Fibroblast of mammary gland (primary cell): ENCODE data around the gene KLHDC10.

ENCODE experiments used
- DNase-seq: peaks from one replicate; pipeline ENCODE4 v3.0.0-alpha.2; 2010; ENCODE audit warnings: low read depth
- H3K4me3 ChIP-seq: 2 replicates; pipeline ENCODE4 v1.5.1; 2011; ENCODE audit warnings: low read depth, mild to moderate bottlenecking, low read length, moderate library complexity; ENCODE audit not compliant: control insufficient read depth
- TF ChIP-seq, protein P1 (sequence below): conservative IDR thresholded peaks from 2 replicates; pipeline ENCODE4 v1.5.1; 2011; ENCODE audit warnings: low read depth, low read length, inconsistent platforms; ENCODE audit not compliant: control insufficient read depth, insufficient read depth

KLHDC10 gene, protein sequence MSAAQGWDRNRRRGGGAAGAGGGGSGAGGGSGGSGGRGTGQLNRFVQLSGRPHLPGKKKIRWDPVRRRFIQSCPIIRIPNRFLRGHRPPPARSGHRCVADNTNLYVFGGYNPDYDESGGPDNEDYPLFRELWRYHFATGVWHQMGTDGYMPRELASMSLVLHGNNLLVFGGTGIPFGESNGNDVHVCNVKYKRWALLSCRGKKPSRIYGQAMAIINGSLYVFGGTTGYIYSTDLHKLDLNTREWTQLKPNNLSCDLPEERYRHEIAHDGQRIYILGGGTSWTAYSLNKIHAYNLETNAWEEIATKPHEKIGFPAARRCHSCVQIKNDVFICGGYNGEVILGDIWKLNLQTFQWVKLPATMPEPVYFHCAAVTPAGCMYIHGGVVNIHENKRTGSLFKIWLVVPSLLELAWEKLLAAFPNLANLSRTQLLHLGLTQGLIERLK

DNA sequence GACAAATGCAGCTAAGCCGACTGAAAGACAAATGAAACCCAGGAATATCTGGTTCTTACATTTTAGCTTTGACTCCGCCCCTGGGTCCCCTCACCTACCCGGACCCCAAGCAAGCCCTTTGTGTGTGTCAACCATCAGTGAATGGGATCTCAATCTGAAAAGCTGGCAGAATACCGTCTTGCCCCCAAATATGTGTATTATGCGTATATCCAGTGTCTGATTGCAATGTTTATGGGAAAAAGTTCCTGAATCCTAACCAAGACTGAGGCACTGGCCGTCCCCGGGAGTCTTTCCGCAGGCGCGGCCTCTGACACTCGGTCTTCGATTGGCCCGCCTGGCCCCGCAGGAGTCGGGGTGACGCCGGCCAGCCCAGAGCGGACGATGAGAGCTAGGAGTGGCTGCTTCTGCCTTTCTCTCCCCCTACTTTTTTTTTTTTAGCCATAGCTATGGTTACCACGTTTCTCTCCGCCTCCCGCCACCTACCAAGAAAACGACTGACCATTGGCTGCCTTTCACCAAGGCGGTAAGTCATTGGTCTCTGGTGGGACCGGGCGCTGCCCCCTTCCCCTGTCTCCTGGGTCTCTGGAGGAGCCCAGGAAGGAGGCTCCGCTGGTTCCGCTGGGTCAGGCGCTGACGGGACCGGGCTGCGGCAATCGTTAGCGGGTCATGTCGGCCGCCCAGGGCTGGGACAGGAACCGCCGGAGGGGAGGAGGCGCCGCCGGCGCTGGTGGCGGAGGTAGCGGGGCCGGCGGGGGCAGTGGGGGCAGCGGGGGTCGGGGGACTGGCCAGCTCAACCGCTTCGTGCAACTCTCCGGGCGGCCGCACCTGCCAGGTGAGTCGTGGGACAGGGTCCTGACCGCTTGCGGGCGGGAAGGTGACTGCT is at the start of gene KLHDC10:
Gene KLHDC10, plus strand, starts transcription at position 557 of the 883 bp plus-strand sequence. Its CDS starts 110 bp downstream, at position 667.
- H3K4me3 ChIP-seq: peak within 1 kb of the TSS; percentile 75
- DNase-seq: peak; percentile 99
- TF ChIP-seq, protein P1, sequence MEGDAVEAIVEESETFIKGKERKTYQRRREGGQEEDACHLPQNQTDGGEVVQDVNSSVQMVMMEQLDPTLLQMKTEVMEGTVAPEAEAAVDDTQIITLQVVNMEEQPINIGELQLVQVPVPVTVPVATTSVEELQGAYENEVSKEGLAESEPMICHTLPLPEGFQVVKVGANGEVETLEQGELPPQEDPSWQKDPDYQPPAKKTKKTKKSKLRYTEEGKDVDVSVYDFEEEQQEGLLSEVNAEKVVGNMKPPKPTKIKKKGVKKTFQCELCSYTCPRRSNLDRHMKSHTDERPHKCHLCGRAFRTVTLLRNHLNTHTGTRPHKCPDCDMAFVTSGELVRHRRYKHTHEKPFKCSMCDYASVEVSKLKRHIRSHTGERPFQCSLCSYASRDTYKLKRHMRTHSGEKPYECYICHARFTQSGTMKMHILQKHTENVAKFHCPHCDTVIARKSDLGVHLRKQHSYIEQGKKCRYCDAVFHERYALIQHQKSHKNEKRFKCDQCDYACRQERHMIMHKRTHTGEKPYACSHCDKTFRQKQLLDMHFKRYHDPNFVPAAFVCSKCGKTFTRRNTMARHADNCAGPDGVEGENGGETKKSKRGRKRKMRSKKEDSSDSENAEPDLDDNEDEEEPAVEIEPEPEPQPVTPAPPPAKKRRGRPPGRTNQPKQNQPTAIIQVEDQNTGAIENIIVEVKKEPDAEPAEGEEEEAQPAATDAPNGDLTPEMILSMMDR: no peak

DNA sequence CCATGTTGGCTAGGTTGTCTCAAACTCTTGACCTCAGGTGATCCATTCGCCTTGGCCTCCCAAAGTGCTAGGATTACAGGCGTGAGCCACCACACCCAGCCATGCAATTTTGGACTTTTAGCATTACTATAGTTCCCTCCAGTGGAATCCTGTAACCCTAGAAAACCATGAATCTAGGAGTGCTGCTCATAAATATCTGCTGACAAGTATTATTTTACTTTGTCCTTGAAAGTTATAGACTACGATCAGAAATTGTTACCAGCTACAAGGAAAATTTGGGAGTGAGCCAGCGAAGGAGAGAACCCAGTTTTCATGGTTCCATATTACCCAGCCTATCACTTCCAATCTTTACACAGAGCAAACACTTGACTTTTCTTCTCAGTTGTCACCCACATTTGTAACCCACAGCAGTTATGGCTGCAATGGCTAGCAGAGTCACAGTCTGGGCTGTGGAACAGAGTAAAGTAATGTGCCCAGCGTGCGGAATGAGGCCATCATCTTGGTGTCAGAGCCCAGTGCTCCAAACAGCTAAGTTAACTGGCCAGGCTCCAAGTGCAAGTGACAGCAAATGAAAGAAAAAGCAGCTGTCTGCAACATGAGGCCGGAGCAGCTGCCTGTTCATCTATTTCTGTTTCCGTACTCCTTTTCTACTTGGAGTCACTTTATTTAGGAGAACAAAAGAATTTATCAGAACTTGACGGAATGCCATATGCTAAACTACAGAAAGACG is 49.1 kb upstream of the KLHDC10 start:
- TF ChIP-seq, protein P1: no peak
- no peak overlapping the region for H3K4me3 ChIP-seq
- DNase-seq: no peak

DNA sequence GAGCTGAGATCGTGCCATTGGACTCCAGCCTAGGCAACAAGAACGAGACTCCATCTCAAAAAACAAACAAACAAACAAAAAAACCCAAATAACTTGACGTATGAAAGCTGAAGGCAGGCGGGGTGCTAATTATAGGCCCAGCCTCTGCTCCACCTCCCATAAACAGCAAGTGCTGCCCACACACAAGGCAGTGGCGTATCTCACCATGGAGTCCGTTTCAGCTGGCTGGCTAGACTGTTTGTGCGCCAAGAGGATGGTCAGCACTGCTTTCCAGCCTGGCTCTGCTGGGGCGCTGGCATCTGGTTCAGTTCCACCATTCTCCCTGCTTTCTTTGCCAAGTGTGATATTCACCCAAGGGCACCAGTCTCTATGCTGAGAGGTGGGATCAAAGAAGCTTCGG is 48.2 kb upstream of the KLHDC10 start:
- TF ChIP-seq, protein P1: no peak
- no peak for DNase-seq

DNA sequence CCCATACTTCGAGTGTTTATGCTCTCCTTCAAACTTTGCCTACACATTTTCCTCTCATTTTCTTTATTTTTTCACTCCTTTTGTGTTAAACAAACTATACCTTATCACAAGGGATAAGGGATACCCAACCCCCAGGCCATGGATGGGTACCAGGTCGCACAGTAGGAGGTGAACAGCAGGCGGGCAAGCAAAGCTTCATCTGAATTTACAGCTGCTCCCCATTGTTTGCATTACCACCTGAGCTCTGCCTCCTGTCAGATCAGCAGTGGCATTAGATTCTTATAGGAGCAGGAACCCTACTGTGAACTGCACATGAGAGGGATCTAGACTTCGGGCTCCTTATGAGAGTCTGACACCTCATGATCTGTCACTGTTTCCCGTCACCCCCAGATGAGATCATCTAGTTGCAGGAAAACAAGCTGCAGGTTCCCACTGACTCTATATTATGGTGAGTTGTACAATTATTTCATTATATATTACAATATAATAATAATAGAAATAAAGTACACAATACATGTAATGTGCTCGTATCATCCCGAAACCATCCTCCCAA is 47.6 kb upstream of the KLHDC10 start:
- H3K4me3 ChIP-seq: no peak overlapping the region
- TF ChIP-seq, protein P1: no peak
- no peak for DNase-seq

More for the DNA sequence above, 48.2 kb upstream of the KLHDC10 start:
- no peak overlapping the region for H3K4me3 ChIP-seq

DNA sequence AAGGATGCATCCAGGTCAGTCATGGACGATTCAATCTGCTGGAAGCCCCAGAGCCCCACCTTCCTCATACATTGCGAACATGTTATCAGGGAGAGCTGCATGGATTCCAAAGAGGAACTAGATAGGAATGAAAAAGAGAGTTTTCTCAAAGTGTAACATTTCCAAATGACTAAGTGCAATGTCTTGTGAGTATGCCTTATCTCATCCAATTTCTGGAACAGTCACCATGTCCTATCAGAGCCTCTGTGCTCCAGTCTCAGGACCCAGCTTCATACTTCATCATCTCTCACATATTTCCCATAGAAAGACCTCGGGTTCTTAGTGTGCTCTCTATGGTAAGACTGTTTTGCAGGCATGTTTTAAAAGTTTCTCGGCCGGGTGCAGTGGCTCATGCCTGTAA is 45.9 kb upstream of the KLHDC10 start:
- no peak overlapping the region for H3K4me3 ChIP-seq
- DNase-seq: no peak
- TF ChIP-seq, protein P1: no peak

DNA sequence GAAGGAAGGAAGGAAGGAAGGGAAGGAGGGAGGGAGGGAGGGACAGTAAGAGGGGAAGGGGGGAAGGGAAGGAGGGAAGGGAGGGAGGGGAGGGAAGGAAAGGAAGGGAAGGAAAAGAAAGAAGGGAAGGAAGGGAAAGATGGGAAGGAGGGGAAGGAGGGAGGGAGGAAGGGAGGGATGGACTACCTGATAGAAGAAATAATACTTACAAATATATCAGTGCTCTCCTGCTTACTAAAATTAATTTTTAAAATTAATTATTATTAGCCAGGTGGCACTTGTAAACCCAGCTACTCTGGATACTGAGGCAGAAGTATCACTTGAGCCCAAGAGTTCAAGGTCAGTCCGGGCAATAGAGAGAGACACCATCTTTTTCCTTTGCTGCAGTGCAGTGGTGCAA is 37.6 kb upstream of the KLHDC10 start:
- TF ChIP-seq, protein P1: no peak
- no peak overlapping the region for H3K4me3 ChIP-seq
- DNase-seq: no peak
